ENCODE measurements around the gene GNAT3.

- TF ChIP-seq CTCF (IDR thresholded peaks at IDR 0.05) = no peak
- no peak for TF ChIP-seq POLR2A (IDR thresholded peaks at IDR 0.05)
Measured at GRCh38 chr7:80414331-80414730, 97.5 kb downstream of the GNAT3 start.

Data from uterus (tissue), 2 donors.